ENCODE data around the gene MANSC4.
A peak's percentile ranks its signal among the peaks of the same experiment; 100 is the strongest.

Gene MANSC4

DNA sequence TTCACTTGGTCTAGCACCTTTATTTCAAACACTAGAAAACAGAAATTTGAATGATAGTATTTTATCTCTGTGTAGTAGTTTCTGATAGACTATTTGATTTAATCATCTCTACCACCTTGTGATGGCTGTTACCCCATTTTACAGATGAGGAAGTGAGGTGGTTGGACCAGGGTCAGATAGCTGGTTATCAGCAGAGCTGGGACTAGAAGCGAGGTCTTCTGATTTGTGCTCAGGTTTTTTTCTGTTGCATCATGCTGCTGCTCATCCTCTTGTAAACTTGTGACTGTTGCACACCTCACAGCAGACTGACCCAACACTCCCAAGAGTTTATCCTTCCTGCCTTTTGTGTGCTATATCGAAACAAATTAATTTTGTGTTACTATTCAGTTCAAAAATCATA lies 10.1 kb upstream of the MANSC4 start:
- Histone ChIP-seq H3K4me3 (ENCODE audit: low read depth in 1 of 2, low read length in 1 of 2) (no peak overlapping the region), H3K36me3 (peaks cover 18% of the 10 kb centered on the region), H3K27ac (no peak overlapping the region), H3K27me3 (no peaks in the 10 kb centered on the region), H3K4me1 (ENCODE audit: control insufficient read depth in 1 of 2, insufficient read depth in 1 of 2, low read depth in 1 of 2, low read length in 1 of 2) (peaks cover 11 to 14% of the 10 kb centered on the region in 2 experiments), H3K9me3 (no peaks in the 10 kb centered on the region)
- TF ChIP-seq, protein P1, sequence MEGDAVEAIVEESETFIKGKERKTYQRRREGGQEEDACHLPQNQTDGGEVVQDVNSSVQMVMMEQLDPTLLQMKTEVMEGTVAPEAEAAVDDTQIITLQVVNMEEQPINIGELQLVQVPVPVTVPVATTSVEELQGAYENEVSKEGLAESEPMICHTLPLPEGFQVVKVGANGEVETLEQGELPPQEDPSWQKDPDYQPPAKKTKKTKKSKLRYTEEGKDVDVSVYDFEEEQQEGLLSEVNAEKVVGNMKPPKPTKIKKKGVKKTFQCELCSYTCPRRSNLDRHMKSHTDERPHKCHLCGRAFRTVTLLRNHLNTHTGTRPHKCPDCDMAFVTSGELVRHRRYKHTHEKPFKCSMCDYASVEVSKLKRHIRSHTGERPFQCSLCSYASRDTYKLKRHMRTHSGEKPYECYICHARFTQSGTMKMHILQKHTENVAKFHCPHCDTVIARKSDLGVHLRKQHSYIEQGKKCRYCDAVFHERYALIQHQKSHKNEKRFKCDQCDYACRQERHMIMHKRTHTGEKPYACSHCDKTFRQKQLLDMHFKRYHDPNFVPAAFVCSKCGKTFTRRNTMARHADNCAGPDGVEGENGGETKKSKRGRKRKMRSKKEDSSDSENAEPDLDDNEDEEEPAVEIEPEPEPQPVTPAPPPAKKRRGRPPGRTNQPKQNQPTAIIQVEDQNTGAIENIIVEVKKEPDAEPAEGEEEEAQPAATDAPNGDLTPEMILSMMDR (IDR thresholded peaks at IDR 0.05) = no peak

DNA sequence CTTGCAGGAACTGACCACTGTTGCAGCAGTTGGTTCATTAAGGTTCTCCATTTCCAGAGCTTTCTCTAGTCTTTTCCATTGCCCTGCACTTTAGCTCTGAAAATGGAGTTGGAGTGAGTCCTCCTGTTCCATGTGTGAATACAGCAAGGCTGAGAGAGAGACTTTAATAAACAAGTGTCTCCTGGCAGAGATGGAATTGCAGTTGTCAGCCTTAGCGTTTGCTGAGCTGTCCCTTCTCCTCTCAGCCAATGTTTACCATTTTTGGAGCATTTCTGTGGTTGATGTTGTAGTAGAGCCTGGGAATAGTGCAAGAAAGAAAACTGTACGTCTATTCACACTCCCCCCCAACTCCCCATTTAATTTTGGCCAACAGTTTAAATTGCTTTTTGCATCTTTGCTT lies 7.5 kb upstream of the MANSC4 start:
- H3K4me1 ChIP-seq (ENCODE audit: control insufficient read depth in 1 of 2, insufficient read depth in 1 of 2, low read depth in 1 of 2, low read length in 1 of 2) = peaks cover 11 to 15% of the 10 kb centered on the region in 2 experiments
- H3K27ac ChIP-seq = no peak overlapping the region
- H3K27me3 ChIP-seq = no peaks in the 10 kb centered on the region
- peaks cover 14% of the 10 kb centered on the region for H3K36me3 ChIP-seq
- TF ChIP-seq, protein P1 (IDR thresholded peaks at IDR 0.05) = no peak
- no peak overlapping the region for H3K4me3 ChIP-seq (ENCODE audit: low read depth in 1 of 2, low read length in 1 of 2)
- no peaks in the 10 kb centered on the region for H3K9me3 ChIP-seq

GRCh38 chr12:27785882-27786570 lies 6.0 kb upstream of the MANSC4 start:
- peak overlapping the region; percentile 71 for H3K27ac ChIP-seq
- peaks cover 13 to 17% of the 10 kb centered on the region in 2 experiments for H3K4me1 ChIP-seq (ENCODE audit: control insufficient read depth in 1 of 2, insufficient read depth in 1 of 2, low read depth in 1 of 2, low read length in 1 of 2)
- H3K9me3 ChIP-seq = no peaks in the 10 kb centered on the region
- peaks cover 1% of the 10 kb centered on the region for H3K36me3 ChIP-seq
- TF ChIP-seq, protein P1 (IDR thresholded peaks at IDR 0.05) = no peak
- H3K4me3 ChIP-seq (ENCODE audit: low read depth in 1 of 2, low read length in 1 of 2) = peak overlapping the region in 1 of 2 experiments; percentile 3
- no peaks in the 10 kb centered on the region for H3K27me3 ChIP-seq

GRCh38 chr12:27782481-27782880 lies 2.4 kb upstream of the MANSC4 start:
- Histone ChIP-seq H3K27ac (no peak overlapping the region), H3K9me3 (no peaks in the 10 kb centered on the region), H3K27me3 (no peaks in the 10 kb centered on the region), H3K36me3 (no peaks in the 10 kb centered on the region), H3K4me1 (ENCODE audit: control insufficient read depth in 1 of 2, insufficient read depth in 1 of 2, low read depth in 1 of 2, low read length in 1 of 2) (peaks cover 26 to 30% of the 10 kb centered on the region in 2 experiments), H3K4me3 (ENCODE audit: low read depth in 1 of 2, low read length in 1 of 2) (no peak overlapping the region)
- TF ChIP-seq, protein P1 (IDR thresholded peaks at IDR 0.05) = no peak

DNA sequence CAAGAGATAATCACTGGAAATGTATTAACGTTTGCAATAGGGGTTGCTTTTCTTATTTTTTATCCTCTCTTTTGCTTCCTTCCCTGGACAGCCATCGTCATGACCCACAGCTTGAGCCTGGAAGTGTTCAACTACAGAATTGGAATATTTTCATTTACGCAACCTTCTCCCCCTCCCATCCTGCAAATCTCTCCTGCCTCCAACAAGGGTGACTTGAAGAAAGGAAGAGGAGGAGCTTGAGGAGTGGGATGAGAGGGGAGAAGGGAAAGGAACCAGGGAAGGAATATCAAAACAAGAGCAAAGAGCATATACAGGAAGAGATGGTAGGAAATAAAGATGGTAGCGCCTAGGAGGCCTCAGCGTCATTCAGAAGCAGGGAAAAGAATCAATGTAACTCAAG lies 1.6 kb upstream of the MANSC4 start:
- Histone ChIP-seq H3K9me3 (no peaks in the 10 kb centered on the region), H3K27me3 (no peaks in the 10 kb centered on the region), H3K4me1 (ENCODE audit: control insufficient read depth in 1 of 2, insufficient read depth in 1 of 2, low read depth in 1 of 2, low read length in 1 of 2) (peaks cover 26 to 30% of the 10 kb centered on the region in 2 experiments), H3K36me3 (no peaks in the 10 kb centered on the region), H3K4me3 (ENCODE audit: low read depth in 1 of 2, low read length in 1 of 2) (no peak overlapping the region), H3K27ac (no peak overlapping the region)
- TF ChIP-seq, protein P1 (IDR thresholded peaks at IDR 0.05) = no peak
